CD4-positive, alpha-beta T cell treated with Interleukin-2 at 100 ng/mL for 4 hours (primary cell): ENCODE results near the gene OBSCN.
A peak's percentile ranks its signal among the peaks of the same experiment; 100 is the strongest.
"Not testable (repeated sequence)": the region's sequence is repeated elsewhere in the genome, so short reads cannot be mapped to it uniquely, and the experiment has no call there.

Source experiments
- DNase-seq: peaks from one replicate; pipeline ENCODE4 v3.0.0-alpha.2; 2020; ENCODE audit warnings: low spot score

OBSCN gene

DNA sequence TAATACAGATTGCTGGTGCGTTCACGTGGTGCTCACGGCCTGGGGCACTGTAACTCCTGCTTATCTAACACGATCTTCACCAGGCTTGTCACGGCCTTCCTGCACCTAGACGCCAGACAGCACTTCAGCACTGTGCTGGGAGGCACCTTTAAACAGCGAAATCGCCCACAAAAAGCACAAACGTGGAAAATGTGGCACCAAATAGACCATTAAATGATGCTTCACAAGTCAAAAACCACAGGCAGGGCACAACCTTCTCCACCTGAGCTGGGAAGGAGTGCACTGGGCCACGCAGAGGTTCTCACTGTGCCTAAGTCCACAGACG is 22.2 kb upstream of the OBSCN start:
- peak; percentile 63 for DNase-seq

DNA sequence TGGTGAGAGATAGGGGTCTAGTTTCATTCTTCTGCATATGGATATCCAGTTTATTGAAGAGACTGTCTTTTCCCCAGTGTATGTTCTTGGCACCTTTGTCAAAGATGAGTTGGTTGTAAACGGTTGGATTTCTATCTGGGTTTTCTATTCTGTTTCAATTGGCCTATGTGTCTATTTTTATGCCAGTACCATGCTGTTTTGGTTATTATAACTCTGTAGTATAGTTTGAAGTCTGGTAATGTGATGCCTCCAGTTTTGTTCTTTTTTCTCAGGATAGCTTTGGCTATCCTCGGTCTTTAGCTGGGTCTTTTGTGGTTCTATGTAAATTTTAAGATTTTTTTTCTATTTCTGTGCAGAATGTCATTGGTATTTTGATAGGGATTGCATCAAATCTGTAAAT is 19.6 kb upstream of the OBSCN start:
- not testable (repeated sequence) for DNase-seq

DNA sequence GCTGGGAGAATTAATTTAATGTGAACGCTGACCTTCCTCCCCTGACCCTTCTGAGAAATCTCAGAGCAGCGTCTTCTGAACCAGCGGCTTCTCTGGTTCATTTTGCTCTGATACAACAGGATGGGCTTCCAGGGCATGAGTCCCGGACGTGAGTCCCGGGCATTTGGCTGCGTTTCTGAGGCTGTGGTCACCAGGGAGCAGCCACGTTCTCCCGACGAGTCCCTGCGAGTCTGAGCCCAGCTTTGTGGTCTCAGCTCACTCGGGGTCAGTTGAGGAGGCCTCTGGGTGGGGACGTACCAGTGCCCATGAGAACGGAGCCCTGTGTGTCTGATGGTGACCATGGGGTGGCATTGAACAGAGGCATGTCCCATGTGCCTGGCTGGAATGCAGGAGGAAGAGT is 17.7 kb upstream of the OBSCN start:
- no peak for DNase-seq

DNA sequence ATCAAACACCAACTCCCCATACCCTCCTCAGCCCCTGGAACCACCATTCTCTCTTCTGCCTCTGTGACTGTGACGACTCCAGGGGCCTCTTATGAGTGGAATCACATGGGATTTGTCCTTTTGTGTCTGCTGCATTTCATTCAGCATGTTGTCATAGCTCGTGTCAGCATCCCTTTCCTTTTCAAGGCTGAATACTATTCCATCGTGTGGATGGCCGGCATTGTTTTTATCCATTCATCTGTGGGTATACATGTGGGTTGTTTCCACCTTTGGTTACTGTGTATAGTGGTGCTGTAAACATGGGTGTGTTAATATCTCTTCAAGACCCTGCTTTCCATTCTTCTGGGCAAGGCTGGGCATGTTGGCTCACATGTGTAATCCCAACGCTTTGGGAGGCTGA is 17.1 kb upstream of the OBSCN start:
- no peak for DNase-seq

DNA sequence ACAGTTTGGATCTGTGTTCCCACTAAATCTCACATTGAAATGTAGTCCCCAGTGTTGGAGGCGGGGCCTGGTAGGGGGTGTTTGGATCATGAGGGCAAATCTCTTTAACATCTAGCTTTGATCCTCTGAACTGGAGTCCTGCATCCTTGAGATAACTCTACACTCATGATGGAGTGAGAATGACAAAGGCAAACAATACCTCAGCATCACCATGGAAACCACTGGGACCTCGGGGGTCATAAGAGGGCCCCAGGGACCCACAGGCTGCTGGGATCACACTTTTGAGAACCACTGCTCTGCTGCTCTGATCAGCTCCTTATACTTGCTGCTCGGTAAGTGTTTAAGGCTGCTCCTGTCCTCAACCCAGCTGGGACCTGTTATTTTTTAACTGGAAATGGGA is 13.4 kb upstream of the OBSCN start:
- no peak for DNase-seq

DNA sequence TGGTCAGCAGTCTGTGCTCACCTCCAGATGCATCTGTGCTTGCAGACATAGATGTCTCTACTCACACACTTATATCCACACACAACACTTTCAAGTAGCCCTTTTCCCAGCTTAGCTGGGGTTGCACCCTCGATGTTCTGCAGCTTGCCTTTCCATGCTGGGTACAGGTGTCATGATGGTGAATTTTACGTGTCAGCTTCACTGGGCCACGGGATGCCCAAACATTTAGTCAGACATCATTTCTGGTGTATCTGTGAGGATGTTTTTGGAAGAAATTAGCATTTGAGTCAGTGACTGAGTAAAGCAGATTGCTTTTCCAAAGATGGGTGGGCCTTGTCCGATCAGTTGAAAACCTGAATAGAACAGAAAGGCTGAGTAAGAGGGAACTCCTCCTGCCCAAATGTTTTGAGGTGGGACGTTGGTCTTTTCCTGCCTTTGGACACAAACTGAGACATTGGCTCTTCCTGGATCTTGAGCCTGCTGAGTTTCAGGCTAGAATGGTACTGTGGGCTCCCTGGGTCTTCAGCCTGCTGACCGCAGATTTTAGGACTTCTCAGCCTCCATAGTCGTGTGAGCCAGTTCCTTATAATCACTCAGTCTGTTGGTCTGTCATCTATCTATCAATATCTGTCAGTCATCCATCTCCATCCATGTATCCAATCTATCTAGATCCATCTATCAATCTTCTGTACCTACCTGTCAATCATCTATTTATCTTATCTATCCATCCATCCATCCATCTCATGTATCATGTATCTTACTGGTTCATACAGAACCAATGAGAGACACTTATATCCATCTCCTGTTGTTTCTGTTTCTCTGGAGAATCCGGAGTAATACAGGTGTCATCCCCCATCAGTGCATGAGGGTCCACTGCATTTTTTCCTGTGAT is 12.7 kb upstream of the OBSCN start:
- no peak for DNase-seq

DNA sequence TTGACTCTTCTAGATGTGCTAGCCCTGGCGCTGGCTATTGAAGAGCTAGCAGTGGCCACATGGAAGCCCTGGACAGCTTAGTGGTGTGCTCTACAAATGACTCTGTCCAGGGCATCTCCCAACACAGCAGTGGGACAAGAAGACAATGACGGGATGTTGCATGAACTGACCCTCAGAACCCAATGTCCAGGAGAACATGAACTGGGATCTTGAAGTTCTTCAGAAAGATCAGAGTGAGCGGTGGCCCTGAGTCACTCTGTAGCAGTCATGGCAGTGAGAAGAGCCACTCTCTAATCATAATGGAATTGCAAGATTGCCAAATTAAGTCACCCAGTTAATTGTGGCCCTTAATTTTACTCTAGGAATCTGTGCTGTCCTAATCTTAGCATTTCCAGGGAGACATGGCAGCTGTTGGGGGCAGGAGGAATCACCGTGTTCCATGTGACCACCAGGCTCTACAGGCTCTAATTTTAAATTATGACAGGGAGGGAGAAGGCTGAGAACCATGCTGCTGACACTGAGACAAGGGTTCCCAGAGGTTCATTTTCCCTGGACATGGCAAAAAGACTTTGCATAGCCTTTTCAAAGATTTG is 10.2 kb upstream of the OBSCN start:
- DNase-seq = no peak

DNA sequence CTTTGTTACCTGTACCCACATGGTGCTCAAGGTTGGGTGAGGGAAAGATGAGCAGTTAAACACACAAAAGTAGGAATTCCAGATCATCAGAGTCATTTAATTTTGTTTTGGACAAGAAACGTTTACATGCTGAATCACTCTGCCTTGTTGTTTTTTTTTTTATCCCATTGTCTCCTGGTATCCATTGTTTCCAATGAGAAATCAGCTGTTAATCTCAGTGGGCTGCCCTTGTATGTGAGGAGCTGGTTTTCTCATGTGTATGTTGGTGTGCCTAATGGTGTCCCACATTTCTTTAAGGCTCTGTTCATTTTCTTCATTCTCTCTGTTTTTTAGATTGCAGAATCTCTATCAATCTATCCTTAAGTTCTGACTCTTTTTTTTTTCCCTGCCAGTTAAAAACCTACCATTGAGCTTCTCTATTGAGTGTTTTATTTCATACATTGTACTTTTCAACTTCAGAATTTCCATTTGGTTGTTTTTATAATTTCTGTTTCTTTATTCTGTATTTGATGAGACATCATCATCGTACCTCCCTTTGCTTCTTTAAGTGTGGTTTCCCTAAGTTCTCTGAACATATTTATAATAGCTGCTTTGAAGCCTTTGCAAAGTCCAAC is 8.8 kb upstream of the OBSCN start:
- DNase-seq = no peak

DNA sequence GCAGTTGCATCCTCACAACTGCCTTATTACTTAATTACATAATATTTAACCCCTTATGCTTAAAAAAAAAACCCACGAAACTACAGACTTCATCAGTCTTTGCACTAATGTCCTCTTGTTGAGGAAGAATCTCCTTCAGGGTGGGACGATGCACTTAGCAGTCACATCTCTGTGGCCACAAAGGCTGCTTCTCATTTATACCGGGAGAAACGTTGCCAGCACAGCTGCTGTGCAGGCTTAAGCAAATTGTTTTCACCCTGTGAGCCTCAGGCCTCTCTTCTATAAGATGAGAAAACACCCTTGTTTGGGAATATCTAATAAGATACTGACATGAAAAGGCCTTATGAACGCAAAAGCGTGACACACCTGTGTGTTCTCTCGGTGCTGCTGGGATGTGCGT is 2.9 kb upstream of the OBSCN start:
- DNase-seq = no peak

DNA sequence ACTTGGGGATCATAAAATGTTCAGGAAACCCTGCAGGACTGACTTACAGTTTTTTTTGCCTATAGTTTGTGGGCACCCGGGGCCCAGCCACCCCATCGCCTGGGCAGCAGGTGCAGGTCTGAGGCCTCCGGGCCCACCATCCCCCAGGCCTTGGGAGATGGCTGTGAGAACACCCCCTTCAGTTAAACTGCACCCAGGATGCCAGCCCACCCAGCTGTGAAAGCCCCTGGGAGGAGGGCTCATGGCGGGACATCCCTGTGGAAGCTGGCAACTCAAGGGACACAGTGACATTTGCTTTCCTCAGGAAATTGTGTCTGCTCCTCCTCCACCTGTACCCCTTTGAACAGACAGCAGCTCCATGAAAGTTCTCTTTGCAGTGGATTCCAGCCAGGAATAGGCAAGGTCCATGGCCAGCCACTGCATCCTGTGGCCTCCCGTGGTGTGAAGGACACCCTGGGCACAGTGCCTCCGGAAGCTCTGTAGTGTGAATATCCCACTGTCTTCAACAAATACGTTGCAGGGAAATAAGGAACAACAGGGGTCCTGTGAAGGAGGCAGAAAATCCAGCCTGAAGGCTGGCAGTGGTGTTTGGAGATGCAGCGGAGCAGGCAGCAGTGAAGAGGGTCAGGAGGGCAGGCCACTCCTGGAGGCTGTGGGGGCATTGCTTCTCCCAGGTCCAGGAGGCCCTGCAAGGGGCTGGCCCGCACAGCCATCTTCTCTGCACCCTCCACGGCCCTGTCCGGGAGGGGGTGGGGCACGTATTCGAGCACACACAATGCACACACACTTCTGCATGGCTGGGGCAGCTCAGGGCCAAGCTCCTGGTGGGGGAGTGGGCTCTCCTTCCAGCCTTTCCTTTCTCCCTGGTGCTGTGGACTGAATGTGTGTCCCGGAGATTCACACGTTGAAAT is 2.1 kb upstream of the OBSCN start:
- DNase-seq = no peak

DNA sequence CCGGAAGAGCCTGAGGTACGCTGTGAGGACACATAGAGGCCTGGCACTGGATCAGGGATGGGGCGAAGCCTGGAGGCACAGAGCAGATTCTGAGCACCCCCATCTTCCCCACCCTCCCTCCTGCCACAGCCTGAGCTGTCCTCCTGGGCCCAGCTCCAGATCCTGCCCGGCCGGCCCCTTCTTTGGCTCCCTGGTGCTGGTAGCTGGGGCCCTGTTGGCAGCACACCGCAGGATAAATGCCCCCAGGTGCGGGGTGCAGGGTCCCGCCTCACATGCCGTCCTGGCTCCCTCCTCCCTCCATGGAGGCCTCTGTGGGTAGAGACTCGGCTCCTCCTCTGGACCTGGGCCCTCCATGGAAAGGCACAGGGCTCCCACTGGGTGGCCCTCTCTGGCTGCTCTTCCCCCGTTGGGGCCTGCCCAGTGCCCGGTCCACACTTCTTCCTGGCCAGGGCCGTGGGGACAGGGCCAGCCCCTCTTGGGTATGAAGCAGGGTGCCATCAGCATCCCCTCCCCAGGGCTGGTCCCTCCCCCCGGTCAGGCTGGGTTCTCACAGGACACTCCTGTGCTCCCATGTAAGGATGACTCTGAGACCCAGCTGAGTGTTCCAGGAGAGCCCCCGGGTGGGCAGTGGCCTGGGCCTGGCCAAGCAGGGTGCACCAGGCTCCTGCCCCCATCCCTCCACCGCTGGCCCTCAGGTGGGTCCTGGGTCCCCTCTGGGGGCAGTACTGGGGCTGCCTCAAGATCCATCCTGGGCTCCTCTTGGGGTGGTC is 1.1 kb upstream of the OBSCN start:
- no peak for DNase-seq

DNA sequence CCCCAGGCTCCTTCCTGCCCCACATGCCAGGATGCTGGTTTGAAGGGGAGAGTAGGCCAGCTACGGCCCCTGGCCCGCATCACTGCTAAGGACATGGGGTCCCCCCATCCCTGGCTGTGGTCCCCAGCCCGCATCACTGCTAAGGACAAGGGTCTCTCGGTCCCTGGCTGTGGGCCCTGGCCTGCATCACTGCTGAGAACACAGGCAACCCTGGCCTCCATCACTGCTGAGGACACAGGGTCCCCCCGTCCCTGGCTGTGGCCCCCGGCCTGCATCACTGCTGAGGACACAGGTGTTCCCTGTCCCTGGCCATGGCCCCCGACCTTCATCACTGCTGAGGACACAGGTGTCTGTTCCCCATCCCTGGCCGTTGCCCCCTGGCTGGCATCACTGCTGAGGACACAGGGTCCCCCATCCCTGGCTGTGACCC is 448 bp upstream of the OBSCN start:
- DNase-seq = no peak

DNA sequence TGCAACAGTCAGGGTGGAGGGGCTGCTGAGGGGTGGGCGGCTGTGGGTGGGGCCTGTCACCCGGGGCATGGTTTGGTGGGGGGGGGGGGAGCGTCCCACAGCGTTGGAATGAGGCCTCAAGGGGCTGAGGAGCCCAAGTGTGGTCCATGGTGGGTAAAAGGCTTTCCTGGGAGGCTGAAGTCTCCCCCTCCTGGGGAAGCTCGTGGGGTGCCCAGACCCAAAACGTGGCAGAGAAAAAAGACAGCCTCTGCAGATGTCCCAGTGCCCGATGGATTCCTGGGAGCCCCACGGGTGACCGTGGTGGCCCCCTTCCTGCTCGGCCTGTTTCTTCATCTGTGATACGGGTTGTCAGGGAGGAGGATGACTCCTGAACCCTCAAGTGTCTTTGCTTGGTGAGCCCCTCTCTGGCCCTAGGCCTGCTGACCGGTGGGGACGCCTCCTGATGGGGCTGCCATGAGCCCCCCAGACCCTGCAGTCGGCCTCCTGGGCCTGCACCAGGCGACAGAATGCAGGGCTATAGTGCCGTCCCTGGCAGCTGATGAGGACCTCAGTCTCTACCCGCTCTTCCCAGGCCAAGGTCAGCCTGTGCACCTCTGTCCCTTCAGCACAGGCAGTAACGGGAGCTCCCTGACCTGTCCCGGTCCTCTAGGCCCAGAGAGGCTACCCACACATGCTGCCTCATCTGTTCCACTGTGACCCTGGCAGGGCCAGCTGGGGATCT is 1.1 kb downstream of the OBSCN start:
- DNase-seq = no peak

DNA sequence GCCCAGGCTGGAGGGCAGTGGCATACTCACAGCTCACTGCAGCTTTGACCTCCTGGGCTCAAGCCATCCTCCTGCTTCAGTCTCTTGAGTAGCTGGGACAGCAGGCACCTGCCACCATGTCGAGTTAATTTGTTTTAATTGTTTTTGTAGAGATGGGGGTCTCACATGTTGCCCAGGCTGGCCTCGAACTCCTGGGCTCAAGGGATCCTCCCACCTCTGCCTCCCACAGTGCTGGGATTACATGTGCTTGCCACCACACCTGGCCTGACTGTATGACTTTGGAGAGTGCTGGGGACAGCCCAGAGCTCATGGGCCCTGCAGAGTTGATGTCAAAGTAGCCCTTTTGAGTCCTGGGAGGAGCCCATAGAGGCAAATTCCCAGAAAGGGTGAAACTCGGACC is 1.8 kb downstream of the OBSCN start:
- no peak for DNase-seq

DNA sequence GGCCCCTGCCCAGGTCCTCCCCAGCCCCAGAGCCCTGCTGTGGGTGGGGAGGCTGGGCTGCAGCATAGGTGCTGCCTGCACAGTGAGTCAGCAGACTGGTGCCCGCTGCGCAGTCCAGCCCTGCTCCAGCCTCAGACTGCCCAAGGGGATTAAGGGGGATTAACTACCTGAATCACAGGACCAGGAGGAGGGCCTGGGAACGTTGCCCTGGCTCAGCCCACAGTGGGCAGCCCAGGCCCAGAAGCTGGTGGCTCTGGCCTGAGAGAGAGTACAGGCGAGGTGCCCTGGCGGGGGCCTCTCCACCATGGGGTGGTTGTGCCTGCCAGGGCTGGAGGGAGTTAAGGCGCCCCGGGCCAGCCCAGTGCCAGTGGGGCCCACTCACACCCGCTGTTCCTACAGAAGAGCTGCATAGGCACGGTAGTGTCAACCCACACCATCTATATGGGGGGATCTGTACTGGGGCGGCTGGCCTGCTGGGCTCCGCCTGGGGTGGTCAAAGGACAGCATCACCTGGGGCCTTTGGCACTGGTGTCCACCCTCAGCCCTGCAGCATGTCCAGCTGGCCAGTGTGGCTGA is 2.3 kb downstream of the OBSCN start:
- no peak for DNase-seq

DNA sequence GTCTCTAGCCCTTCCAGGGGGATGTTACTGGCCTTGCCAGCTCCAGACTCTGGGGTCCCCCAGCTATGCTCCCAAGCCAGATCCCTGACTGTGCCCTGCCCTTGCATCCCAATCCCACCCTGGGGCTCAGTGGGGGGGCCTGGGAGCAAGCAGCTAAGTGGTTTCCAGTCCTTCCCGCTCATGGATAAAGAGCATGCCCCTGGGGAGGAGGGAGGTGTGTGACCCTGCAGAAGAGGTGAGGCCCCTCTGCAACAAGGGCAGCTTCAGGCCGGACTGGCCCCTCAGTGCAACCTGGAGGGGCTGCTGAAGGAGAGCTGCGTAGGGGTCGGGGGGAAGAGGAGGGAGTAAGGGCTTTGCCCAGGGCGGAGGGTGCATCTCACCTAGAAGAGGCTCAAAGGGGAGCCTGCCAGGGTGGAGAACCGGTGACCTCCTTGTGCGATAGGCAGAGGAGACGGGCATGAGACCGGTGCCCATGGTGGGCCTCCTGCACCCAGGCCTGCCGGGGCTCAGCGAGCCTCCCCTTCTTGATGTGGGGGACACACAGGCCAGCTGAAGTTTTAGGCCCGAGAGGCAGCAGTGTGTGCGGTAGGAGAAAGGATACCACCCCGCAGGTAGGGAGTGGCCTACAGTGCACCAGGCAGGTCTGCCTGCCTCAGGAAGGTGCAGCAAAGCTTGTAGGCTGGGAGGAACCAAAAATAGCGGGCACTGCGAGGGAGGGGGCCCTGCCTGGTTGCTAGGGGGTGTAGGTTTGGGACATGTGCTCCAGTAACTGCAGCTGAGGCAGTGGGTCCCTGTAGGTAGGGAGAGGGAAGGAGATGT is 3.1 kb downstream of the OBSCN start:
- no peak for DNase-seq

DNA sequence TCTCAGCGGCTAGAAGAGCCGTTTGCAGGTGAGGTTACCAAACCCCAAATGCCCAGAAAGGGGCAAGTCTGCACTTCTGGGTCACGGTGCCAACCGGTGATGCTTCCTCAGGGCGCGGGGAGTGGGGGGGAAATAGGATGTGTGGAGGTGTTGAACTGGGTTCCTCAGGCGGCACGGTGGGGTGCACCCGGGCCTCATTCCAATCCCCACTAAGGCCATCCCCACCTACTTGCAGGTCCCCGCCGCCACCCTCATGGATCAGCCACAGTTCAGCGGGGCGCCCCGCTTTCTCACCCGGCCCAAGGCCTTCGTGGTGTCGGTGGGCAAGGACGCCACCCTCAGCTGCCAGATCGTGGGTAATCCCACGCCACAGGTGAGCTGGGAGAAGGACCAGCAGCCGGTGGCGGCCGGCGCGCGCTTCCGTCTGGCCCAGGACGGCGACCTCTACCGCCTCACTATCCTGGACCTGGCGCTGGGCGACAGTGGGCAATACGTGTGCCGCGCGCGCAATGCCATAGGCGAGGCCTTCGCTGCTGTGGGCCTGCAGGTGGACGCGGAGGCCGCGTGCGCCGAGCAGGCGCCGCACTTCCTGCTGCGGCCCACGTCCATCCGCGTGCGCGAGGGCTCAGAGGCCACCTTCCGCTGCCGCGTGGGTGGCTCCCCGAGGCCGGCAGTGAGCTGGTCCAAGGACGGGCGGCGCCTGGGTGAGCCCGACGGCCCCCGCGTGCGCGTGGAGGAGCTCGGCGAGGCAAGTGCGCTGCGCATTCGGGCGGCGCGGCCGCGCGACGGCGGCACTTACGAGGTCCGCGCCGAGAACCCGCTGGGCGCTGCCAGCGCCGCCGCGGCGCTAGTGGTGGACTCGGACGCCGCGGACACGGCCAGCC is 3.9 kb downstream of the OBSCN start:
- no peak for DNase-seq

DNA sequence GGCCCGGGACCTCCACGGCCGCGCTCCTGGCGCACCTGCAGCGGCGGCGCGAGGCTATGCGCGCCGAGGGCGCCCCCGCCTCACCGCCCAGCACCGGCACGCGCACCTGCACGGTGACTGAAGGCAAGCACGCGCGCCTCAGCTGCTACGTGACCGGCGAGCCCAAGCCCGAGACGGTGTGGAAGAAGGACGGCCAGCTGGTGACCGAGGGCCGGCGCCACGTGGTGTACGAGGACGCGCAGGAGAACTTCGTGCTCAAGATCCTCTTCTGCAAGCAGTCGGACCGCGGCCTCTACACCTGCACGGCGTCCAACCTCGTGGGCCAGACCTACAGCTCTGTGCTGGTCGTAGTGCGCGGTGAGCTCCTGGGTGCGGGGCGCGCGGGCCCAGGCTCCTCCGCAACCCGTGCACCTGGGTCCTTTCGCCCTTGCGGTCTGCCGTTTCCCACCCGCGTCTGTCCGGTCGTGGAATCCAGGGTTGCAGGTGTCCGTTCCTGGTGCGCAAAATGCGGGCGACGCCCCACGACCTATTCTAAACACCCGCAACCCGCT is 4.6 kb downstream of the OBSCN start:
- no peak for DNase-seq
